ENCODE results near the gene PIP4K2C.

GRCh38 chr12:57548013-57548315 is 43.0 kb upstream of the PIP4K2C start:
- TF ChIP-seq, protein P1, sequence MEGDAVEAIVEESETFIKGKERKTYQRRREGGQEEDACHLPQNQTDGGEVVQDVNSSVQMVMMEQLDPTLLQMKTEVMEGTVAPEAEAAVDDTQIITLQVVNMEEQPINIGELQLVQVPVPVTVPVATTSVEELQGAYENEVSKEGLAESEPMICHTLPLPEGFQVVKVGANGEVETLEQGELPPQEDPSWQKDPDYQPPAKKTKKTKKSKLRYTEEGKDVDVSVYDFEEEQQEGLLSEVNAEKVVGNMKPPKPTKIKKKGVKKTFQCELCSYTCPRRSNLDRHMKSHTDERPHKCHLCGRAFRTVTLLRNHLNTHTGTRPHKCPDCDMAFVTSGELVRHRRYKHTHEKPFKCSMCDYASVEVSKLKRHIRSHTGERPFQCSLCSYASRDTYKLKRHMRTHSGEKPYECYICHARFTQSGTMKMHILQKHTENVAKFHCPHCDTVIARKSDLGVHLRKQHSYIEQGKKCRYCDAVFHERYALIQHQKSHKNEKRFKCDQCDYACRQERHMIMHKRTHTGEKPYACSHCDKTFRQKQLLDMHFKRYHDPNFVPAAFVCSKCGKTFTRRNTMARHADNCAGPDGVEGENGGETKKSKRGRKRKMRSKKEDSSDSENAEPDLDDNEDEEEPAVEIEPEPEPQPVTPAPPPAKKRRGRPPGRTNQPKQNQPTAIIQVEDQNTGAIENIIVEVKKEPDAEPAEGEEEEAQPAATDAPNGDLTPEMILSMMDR (conservative IDR thresholded peaks at IDR 0.05 in 1 of 2, IDR thresholded peaks at IDR 0.05 in 1 of 2; ENCODE audit: extremely low read depth in 1 of 2, insufficient read depth in 1 of 2, low read depth in 1 of 2, low read length in 2 of 2) = no peak
- TF ChIP-seq EZH2 (IDR thresholded peaks at IDR 0.05; ENCODE audit: borderline replicate concordance, low read length) = no peak
